H1 (cell line): ENCODE measurements around the gene MAPK8IP3.
"Not testable (repeated sequence)": the region's sequence is repeated elsewhere in the genome, so short reads cannot be mapped to it uniquely, and the experiment has no call there.

Source experiments
- EZH2 ChIP-seq: fragments of 200-600 bp; sonication (generic); IDR thresholded peaks from 2 replicates; pipeline ENCODE4 v1.7.1; 2012; ENCODE audit warnings: low read depth, mild to moderate bottlenecking, moderate library complexity, low read length, inconsistent platforms; ENCODE audit not compliant: severe bottlenecking
- JUN ChIP-seq: IDR thresholded peaks from 2 replicates; pipeline ENCODE4 v1.6.1; 2011; ENCODE audit warnings: low read depth, mild to moderate bottlenecking, improper control_type of control experiment, low read length
- KDM1A ChIP-seq: fragments of 200-600, 300-600 bp; sonication (generic); IDR thresholded peaks from 2 replicates; pipeline ENCODE4 v1.7.1; 2016; ENCODE audit warnings: mild to moderate bottlenecking, low read length, borderline replicate concordance
- KDM4A ChIP-seq: IDR thresholded peaks from one replicate; pipeline ENCODE4 v1.7.1; 2012; ENCODE audit warnings: low read depth, mild to moderate bottlenecking, moderate library complexity, low read length, inconsistent platforms; ENCODE audit not compliant: severe bottlenecking
- KDM5A ChIP-seq: fragments of 200-600 bp; IDR thresholded peaks from 2 replicates; pipeline ENCODE4 v1.7.1; 2012; ENCODE audit warnings: mild to moderate bottlenecking, low read length, inconsistent platforms, mixed read lengths
- RAD21 ChIP-seq, 2 experiments: IDR thresholded peaks in 1 of 2; conservative IDR thresholded peaks in 1 of 2; 2 replicates each; pipeline ENCODE4 v1.6.1; 2011; ENCODE audit warnings: low read depth in 2 of 2, low read length in 2 of 2, improper control_type of control experiment in 1 of 2, inconsistent platforms in 1 of 2, mild to moderate bottlenecking in 1 of 2, moderate library complexity in 1 of 2
- RFX5 ChIP-seq: IDR thresholded peaks from 2 replicates; pipeline ENCODE4 v1.6.1; 2011; ENCODE audit warnings: low read depth, low read length, improper control_type of control experiment, borderline replicate concordance
- TAF1 ChIP-seq: IDR thresholded peaks from 2 replicates; pipeline ENCODE4 v1.6.1; 2011; ENCODE audit warnings: mild to moderate bottlenecking, low read depth, low read length
- YY1 ChIP-seq: IDR thresholded peaks from 2 replicates; pipeline ENCODE4 v1.6.1; 2011; ENCODE audit warnings: low read depth, mild to moderate bottlenecking, low read length
- ZNF274 ChIP-seq: IDR thresholded peaks from 2 replicates; pipeline ENCODE4 v1.7.0; 2012; ENCODE audit warnings: low read length, borderline replicate concordance; ENCODE audit errors: extremely low read depth
- TF ChIP-seq, protein P1 (sequence below): IDR thresholded peaks from 2 replicates; pipeline ENCODE4 v1.6.1; 2011; ENCODE audit warnings: low read length, improper control_type of control experiment
- TF ChIP-seq, protein P2 (sequence below), 3 experiments: IDR thresholded peaks; 1 replicate in 2 of 3; 2 replicates in 1 of 3; pipeline versions ENCODE4 v1.5.1 to v1.6.1; 2011; ENCODE audit warnings: low read length in 3 of 3, mild to moderate bottlenecking in 3 of 3, inconsistent platforms in 2 of 3, low read depth in 1 of 3, moderate library complexity in 1 of 3; ENCODE audit not compliant: insufficient read depth in 1 of 3; ENCODE audit errors: control extremely low read depth in 1 of 3

DNA sequence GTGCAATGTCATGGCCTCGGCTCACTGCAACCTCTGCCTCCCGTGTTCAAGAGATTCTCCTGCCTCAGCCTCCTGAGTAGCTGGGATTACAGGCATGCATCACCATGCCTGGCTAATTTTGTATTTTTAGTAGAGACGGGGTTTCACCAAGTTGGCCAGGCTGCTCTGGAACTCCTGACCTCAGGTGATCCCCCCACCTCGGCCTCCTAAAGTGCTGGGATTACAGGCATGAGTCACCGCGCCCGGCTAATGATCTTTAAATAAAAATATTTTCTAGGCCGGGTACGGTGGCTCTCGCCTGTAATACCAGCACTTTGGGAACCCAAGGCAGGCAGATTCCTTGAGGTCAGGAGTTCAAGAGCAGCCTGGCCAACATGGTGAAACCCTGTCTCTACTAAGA lies 12.2 kb downstream of the MAPK8IP3 start:
- TF ChIP-seq, protein P1, sequence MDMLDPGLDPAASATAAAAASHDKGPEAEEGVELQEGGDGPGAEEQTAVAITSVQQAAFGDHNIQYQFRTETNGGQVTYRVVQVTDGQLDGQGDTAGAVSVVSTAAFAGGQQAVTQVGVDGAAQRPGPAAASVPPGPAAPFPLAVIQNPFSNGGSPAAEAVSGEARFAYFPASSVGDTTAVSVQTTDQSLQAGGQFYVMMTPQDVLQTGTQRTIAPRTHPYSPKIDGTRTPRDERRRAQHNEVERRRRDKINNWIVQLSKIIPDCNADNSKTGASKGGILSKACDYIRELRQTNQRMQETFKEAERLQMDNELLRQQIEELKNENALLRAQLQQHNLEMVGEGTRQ: not testable (repeated sequence)
- not testable (repeated sequence) for TF ChIP-seq JUN; TAF1; KDM4A; ZNF274; RFX5; RAD21 (IDR thresholded peaks at IDR 0.05 in 1 of 2, conservative IDR thresholded peaks at IDR 0.05 in 1 of 2; ENCODE audit: low read depth in 2 of 2, low read length in 2 of 2); EZH2; KDM5A; KDM1A; YY1
- TF ChIP-seq, protein P2, sequence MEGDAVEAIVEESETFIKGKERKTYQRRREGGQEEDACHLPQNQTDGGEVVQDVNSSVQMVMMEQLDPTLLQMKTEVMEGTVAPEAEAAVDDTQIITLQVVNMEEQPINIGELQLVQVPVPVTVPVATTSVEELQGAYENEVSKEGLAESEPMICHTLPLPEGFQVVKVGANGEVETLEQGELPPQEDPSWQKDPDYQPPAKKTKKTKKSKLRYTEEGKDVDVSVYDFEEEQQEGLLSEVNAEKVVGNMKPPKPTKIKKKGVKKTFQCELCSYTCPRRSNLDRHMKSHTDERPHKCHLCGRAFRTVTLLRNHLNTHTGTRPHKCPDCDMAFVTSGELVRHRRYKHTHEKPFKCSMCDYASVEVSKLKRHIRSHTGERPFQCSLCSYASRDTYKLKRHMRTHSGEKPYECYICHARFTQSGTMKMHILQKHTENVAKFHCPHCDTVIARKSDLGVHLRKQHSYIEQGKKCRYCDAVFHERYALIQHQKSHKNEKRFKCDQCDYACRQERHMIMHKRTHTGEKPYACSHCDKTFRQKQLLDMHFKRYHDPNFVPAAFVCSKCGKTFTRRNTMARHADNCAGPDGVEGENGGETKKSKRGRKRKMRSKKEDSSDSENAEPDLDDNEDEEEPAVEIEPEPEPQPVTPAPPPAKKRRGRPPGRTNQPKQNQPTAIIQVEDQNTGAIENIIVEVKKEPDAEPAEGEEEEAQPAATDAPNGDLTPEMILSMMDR (IDR thresholded peaks at IDR 0.05; ENCODE audit: control extremely low read depth in 1 of 3, insufficient read depth in 1 of 3, low read depth in 1 of 3, low read length in 3 of 3): not testable (repeated sequence)
